ENCODE measurements around the gene IPO11. TPM values are rescaled to one million over a fixed set of nuclear protein-coding genes. Genes with fewer than 3 reads are reported as not detected.
A peak's percentile ranks its signal among the peaks of the same experiment; 100 is the strongest.

Gene IPO11
- total RNA-seq, 1 experiment from 2014 or later = 16.1 TPM

- no peak overlapping the region for H3K4me2 ChIP-seq (ENCODE audit: low read length)
- H3K27ac ChIP-seq (ENCODE audit: low read length) = no peak overlapping the region
- no peaks in the 10 kb centered on the region for H3F3A ChIP-seq (ENCODE audit: low read length, unreplicated experiment)
- ChIA-PET CTCF (no interaction called here), POLR2A (ENCODE audit: unreplicated experiment) (no interaction called here)
- H3K27me3 ChIP-seq (ENCODE audit: low read length) = no peaks in the 10 kb centered on the region
- H2AFZ ChIP-seq (ENCODE audit: low read length) = no peak overlapping the region
- intact Hi-C loops (cut with micrococcal nuclease) = no loop called here
- H3K79me2 ChIP-seq (ENCODE audit: low read length) = no peaks in the 10 kb centered on the region
- no peak for DNase-seq
- no peak overlapping the region for H3K9ac ChIP-seq (ENCODE audit: low read length)
- no peaks in the 10 kb centered on the region for H3K9me3 ChIP-seq (ENCODE audit: low read length)
- ATAC-seq = no peak
- H4K20me1 ChIP-seq (ENCODE audit: low read length) = no peaks in the 10 kb centered on the region; the same call in 1 of the 2 replicates
- H3K36me3 ChIP-seq (ENCODE audit: low read depth, low read length) = peaks cover 4% of the 10 kb centered on the region; the same call in 1 of the 2 replicates
- no TSS peak for BruUV-seq (replicated peaks)
- TF ChIP-seq EZH2 (IDR thresholded peaks at IDR 0.05; ENCODE audit: low read length, unreplicated experiment) (no peak), CTCF (conservative IDR thresholded peaks at IDR 0.05; ENCODE audit: low read depth, low read length) (no peak), EZH2phosphoT487 (IDR thresholded peaks at IDR 0.05; ENCODE audit: borderline replicate concordance, low read length) (no peak)
- no peaks in the 10 kb centered on the region for H3K9me2 ChIP-seq (replicated peaks; ENCODE audit: low read length)
- no peaks in the 10 kb centered on the region for H3K4me1 ChIP-seq (ENCODE audit: insufficient read depth, low read length)
- H3K4me3 ChIP-seq (ENCODE audit: low read length) = no peak overlapping the region
Measured at GRCh38 chr5:62590387-62590786, 177.8 kb downstream of the IPO11 start.

GRCh38 chr5:62592558-62592957 lies 180.0 kb downstream of the IPO11 start:
- TF ChIP-seq CTCF (conservative IDR thresholded peaks at IDR 0.05; ENCODE audit: low read depth, low read length) = no peak
- no peak for TF ChIP-seq EZH2 (IDR thresholded peaks at IDR 0.05; ENCODE audit: low read length, unreplicated experiment)
- TF ChIP-seq EZH2phosphoT487 (IDR thresholded peaks at IDR 0.05; ENCODE audit: borderline replicate concordance, low read length) = no peak
- Histone ChIP-seq H3K27me3 (ENCODE audit: low read length) (no peaks in the 10 kb centered on the region), H3K4me3 (ENCODE audit: low read length) (no peak overlapping the region), H4K20me1 (ENCODE audit: low read length) (no peaks in the 10 kb centered on the region), H3K36me3 (ENCODE audit: low read depth, low read length) (peaks cover 4% of the 10 kb centered on the region; the same call in 1 of the 2 replicates), H3K27ac (ENCODE audit: low read length) (no peak overlapping the region), H3K4me1 (ENCODE audit: insufficient read depth, low read length) (peaks cover 8% of the 10 kb centered on the region), H3K4me2 (ENCODE audit: low read length) (no peak overlapping the region), H3K9me2 (replicated peaks; ENCODE audit: low read length) (no peaks in the 10 kb centered on the region), H3F3A (ENCODE audit: low read length, unreplicated experiment) (no peaks in the 10 kb centered on the region), H2AFZ (ENCODE audit: low read length) (no peak overlapping the region), H3K9me3 (ENCODE audit: low read length) (no peaks in the 10 kb centered on the region), H3K79me2 (ENCODE audit: low read length) (no peaks in the 10 kb centered on the region), H3K9ac (ENCODE audit: low read length) (no peak overlapping the region)
- ATAC-seq = no peak
- POLR2A ChIA-PET (ENCODE audit: unreplicated experiment) = no interaction called here
- BruUV-seq (replicated peaks) = no TSS peak
- intact Hi-C loops (cut with micrococcal nuclease) = no loop called here
- no peak for DNase-seq
- CTCF ChIA-PET = no interaction called here

GRCh38 chr5:62593331-62593730 lies 180.8 kb downstream of the IPO11 start:
- ATAC-seq (no peak), DNase-seq (no peak)
- H3K27me3 ChIP-seq (ENCODE audit: low read length) = no peaks in the 10 kb centered on the region
- no peaks in the 10 kb centered on the region for H3K9me3 ChIP-seq (ENCODE audit: low read length)
- TF ChIP-seq EZH2 (IDR thresholded peaks at IDR 0.05; ENCODE audit: low read length, unreplicated experiment) (no peak), EZH2phosphoT487 (IDR thresholded peaks at IDR 0.05; ENCODE audit: borderline replicate concordance, low read length) (no peak), CTCF (conservative IDR thresholded peaks at IDR 0.05; ENCODE audit: low read depth, low read length) (no peak)
- H3K9ac ChIP-seq (ENCODE audit: low read length) = no peak overlapping the region
- H4K20me1 ChIP-seq (ENCODE audit: low read length) = no peaks in the 10 kb centered on the region
- intact Hi-C loops (cut with micrococcal nuclease) = no loop called here
- no peak overlapping the region for H3K4me3 ChIP-seq (ENCODE audit: low read length)
- ChIA-PET CTCF (no interaction called here), POLR2A (ENCODE audit: unreplicated experiment) (no interaction called here)
- no peaks in the 10 kb centered on the region for H3K79me2 ChIP-seq (ENCODE audit: low read length)
- no peaks in the 10 kb centered on the region for H3K9me2 ChIP-seq (replicated peaks; ENCODE audit: low read length)
- peaks cover 8% of the 10 kb centered on the region for H3K4me1 ChIP-seq (ENCODE audit: insufficient read depth, low read length)
- H3K27ac ChIP-seq (ENCODE audit: low read length) = peak overlapping the region; percentile 3; the same call in 1 of the 2 replicates
- no peaks in the 10 kb centered on the region for H3F3A ChIP-seq (ENCODE audit: low read length, unreplicated experiment)
- no peak overlapping the region for H2AFZ ChIP-seq (ENCODE audit: low read length)
- BruUV-seq (replicated peaks) = no TSS peak
- peaks cover 4% of the 10 kb centered on the region; the same call in 1 of the 2 replicates for H3K36me3 ChIP-seq (ENCODE audit: low read depth, low read length)
- no peak overlapping the region for H3K4me2 ChIP-seq (ENCODE audit: low read length)
